Vagina (tissue), 2 donors: Measurements from ENCODE around the gene DCC.

Experiments used
- CTCF ChIP-seq, 3 experiments: fragments of 450-650 bp in 2 of 3; fragments of 200-600 bp in 1 of 3; sonication (generic) in 1 of 3; IDR thresholded peaks; one replicate each; pipeline ENCODE4 v1.5.1; 2017 to 2019; ENCODE audit warnings: antibody characterized with exemption in 3 of 3, mild to moderate bottlenecking in 2 of 3, moderate library complexity in 2 of 3
- POLR2A ChIP-seq, 2 donors: fragments of 450-650 bp; IDR thresholded peaks; one replicate each; pipeline ENCODE4 v1.6.1; 2017; ENCODE audit warnings: antibody characterized with exemption in 2 of 2, mild to moderate bottlenecking in 2 of 2, moderate library complexity in 2 of 2

GRCh38 chr18:53531187-53531586, 1191.2 kb downstream of the DCC start:
- TF ChIP-seq CTCF (IDR thresholded peaks at IDR 0.05) = no peak
- TF ChIP-seq POLR2A (IDR thresholded peaks at IDR 0.05) = no peak
